Measurements from ENCODE around the gene TSPAN14. TPM values are rescaled to one million over a fixed set of nuclear protein-coding genes. Genes with fewer than 3 reads are reported as not detected.

Gene TSPAN14
- total and polyA plus RNA-seq, 2 of the 8 experiments (the other 6 are each of a cell fraction or from before 2014, with no cell fraction given) = 47.4 to 57.8 TPM

DNA sequence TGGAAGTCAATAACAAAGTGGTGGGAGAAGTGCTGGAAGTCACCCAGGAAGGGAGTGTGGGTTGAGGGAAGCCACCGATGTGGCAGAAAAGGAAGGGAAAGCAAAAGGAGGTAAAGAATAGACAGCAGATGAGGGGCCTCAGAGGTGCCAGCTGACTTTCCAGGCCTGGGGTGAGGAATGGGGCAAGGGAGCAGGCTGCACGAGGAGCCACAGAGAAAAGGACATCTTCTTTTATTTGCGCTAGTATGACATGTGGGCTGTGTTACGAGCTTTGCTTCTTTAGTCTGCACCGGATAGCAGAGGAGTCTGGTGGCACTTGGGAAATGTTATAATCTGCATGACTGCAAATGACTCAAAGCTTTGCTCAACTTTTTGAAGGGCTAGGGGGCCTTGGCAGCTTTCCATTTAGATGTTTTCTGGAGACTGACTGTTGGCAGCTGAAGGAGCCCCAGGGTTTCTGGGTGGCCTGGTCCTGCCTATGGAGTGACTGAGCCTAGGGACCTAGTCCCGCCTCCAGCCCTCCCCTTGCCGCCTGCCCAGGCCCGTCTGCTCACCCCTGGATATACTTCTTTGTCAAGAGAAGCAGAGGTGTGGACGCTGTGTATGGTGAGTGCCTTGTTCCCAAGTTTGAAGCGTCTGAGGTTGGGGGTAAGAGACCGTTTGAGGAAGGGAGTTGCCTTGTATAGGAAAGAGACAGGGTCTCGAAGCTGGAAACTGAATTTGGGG lies 40.7 kb upstream of the TSPAN14 start (continued):
- no peak for TF ChIP-seq PHF8 (conservative IDR thresholded peaks at IDR 0.05; ENCODE audit: low read depth, low read length)
